Measurements from ENCODE around the gene IRS1.

Gene IRS1

DNA sequence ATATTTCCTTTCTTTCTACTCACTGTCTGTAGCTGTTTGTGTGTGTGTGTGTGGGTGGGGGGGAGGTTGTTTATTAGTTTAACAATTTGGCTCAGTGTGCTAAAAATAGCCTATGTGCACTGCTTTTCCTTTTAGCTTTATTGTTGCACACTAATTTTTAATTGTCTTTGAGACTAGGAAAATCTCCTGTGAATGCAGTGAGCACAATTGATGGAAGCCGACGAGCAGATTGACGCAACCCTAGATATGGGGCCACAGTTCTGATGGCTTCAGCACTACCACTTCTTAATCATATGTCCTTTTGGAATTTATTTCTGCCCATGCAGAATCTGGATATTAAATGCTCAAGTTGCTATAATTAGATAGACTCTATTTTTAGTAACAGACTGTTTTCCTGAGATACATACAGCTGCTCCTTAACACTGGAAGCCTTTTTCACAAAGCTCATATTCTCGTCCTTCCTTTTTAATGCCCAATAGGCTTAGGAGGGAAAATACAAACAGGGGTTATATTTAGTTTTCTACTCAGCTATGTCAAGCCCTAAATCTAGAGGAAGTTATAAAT lies 109.1 kb downstream of the IRS1 start:
- no peak for DNase-seq (ENCODE audit: low spot score)

DNA sequence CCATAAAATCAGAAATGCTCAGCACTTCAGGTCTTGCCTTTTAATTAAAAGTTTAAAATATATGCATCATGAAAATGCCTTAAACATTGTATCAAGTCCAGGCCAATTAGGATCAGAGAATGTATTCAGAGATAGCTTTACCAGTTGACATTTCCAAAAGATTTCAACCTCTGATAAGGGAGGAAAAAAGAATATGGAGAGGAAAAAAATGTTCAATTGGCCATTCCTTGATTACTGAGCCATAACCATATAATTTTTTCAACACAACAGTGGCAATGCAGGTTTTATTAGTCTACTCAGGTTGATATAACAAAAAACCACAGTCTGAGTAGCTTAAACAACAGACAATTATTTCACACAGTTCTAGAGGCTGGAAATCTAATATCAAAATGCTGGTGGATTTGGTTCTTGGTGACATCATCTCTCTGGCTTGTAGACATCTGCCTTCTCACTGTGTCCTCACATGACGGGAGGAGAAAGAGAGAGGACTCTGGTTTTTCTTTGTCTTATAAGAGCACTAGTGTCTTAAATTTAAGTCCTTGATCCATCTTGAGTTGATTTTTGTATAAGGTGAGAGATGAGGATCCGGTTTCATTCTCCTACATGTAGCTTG lies 111.9 kb downstream of the IRS1 start:
- no peak for DNase-seq (ENCODE audit: low spot score)

- no peak for DNase-seq (ENCODE audit: low spot score)
Observed at GRCh38 chr2:226684563-226684959, 115.1 kb downstream of the IRS1 start.

- no peak for DNase-seq (ENCODE audit: low spot score)
Observed at GRCh38 chr2:226683944-226684562, 115.6 kb downstream of the IRS1 start.

GRCh38 chr2:226683196-226683595 lies 116.4 kb downstream of the IRS1 start:
- no peak for DNase-seq (ENCODE audit: low spot score)
